GM19372 (cell line): ENCODE results near the gene COL18A1.

ENCODE experiments used
- ATAC-seq: cut with Tn5 transposase; IDR thresholded peaks from one replicate; pipeline ENCODE4 v1.9.1; 2021; ENCODE audit warnings: mild to moderate bottlenecking, low read depth, moderate library complexity; ENCODE audit not compliant: unreplicated experiment

COL18A1 gene

DNA sequence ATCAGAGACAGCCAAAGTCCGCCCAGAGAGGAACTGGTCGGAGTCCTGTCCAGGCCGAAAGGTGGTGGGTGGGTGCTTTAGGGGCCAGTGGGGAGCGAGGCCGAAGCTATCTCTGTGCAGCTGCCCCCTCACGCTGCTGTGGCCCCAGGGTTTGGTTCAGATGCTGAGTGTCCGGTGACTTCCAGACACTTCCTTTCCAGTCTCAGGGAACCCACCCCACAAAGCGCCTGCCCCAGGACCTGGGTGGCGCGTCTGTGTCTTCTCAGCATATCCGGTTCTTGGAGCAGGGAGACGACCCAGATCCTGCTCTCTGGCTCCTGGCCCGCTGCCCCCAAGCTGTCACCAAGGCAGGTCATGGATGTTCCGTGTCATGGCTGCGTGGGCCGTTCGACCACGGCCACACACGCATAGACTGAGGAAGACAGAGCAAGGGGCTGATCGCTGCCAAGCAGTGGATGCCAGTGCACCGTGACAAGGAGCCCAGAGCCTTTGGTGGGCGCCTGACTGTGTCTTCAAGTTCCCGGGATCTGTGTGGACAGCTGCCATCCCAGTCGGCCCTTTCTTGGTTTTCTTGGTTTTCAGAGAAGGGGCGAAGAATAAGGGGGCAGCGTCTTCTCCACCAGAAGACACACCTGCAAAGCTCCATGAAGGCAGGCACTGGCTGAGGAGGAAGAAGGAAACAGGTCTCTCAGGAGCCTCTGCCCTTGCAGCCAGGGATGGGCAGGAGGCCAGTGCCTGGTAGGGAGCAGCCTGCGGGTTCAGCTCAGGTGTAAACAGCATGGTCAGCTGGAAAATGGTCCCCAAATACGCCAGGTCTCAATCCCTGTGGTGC lies 22.9 kb upstream of the COL18A1 start:
- ATAC-seq, result no peak

DNA sequence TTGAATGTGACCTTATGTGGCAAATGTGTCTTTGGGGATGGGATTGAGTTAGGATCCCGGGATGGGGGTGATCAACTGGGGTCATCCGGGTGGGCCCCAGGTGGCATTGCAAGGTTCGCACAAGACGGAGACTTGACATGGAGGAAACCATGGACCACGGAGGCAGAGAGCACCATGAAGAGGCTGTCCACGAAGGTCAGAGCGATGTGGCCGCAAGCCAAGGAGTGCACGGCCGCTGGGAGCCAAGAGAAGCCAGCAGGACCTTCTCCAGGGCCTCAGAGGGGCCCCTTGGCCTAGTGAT lies 22.3 kb upstream of the COL18A1 start:
- no peak for ATAC-seq

DNA sequence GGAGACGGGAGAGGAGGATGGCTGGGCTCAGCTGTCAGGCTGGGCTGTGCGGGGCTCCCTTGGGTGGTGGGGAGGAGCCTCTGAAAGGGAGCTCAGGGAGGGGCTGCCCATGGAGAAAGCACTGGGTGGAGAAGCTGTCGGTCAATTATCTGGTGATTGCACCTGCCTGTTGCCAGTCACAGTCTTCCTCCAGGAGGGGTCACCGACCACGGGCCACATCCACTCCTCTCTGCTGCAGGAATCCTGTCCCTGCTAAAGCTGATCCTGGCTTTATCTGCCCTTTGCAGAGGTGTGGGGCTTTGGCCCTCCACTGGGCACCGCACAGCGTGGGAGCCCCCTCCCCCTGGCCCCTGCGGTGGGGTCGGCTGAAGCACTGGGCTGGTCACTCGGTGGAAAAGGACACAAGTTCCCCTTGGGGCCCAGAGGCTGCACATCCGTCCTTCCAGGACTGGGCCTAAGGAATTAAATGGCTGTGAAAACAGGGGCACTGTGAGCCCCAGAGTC lies 21.8 kb upstream of the COL18A1 start:
- no peak for ATAC-seq

DNA sequence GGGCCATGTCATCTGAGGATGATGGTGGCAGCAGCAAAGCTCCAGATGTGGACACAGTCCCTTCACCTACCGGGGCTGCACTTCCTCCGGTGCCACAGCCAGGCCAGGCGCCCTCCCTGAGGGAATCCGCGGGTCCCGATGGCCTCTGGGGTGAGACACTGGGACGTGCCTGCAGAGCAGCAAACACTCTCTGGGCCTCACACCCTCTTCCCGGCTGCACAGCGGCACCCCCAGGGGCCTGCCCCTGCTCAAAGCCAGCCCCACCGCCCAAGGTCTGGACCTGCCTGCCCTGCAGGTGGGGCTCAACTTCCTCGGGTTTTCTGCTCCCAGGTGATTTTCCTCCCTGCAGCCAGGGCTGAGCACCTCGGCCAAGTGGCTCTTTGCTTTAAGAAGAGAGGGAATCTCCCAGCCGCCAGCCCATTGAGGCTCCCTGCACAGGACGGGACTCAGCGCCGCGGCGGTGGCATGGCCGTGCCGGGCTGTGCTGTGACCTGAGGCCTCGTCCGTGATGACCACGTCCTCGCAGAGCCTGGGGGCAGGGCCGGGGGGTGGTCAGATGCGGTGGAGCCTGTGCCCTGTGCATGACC lies 21.3 kb upstream of the COL18A1 start:
- no peak for ATAC-seq

DNA sequence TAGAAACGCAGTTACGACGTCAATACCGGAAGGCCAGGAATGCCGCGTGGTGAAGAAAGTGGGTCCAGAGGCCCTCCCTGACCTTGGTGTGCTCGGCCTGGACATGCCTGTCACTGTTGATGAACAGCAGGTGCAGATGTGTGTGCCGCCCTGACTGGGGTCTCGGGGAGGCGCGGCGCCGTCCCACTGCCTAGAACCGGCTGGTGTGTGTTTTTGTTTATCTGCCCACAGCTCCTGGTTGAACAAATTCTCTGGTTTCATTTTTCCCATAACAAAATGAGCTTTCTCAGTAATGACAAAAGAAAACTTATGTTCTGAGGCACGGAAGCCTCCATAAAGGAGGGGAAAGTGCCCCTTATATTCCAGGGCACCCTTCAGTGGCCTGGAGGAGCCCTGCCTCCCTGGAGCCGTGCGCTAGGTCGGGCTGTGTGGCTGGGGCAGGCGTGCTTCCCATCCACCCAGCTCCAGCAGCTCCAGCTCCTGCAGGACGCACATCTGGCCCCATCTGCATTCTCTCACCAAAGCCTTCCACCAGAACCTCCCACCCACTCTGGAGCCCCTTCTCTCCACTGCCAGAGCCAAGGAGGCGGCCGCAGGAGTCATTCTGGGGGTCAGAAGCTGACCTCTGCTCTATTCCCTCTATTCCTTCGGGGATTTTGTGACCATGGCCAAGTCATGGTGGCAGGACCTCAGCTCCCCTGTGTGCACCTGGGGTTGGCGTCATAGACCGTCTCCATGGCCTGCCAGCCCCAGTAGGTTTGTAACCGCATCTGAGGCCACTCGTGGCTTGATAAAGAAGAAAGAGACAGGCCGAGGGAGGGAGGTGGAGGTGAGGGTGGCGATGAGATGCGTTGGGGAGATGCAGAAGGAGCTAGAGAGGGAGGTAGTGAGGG lies 20.1 kb upstream of the COL18A1 start:
- ATAC-seq, result no peak

DNA sequence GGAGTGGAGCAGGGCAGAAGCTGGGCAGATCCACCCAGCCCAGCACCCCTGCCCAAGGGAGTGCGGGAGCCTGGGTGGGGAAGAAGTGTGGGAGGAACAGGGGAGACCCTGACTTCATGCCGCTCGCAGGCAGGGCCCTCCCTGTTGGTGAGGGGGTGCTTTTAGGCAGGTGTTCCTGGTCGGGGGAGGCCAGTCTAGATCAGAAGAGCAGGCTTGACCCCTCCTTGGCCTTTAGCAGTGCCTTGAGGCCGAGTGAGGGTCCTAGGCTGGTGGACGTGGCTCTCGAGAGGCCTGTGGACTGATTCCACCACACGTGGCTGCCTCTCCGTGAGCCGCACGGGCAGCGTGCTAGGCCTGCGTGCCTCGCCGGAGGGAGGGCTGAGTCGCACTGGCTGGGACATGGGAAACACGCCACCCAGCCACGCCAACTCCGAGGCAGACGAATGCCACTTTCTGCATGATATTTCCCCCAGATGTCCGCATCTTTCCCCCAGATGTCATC lies 19.4 kb upstream of the COL18A1 start:
- no peak for ATAC-seq

DNA sequence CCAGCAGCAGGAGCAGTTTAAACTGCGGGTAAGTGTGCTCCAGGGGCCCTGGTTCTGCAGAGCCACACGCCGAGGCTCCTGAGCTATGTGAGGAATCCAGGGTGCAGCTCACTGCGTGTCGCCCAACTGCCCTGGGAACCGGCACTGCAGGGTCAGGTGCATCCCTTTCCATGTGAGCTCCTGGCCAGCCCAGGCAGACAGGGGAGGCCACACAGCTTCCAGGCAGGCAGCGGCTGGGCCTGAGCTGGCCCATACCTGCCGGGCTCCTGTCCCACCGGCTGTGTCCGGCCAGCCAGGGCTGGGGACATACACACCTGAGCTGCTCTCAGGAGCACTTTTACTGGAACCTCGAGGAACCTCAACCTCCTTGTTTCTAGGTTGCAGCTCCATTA lies 18.6 kb upstream of the COL18A1 start:
- no peak for ATAC-seq

DNA sequence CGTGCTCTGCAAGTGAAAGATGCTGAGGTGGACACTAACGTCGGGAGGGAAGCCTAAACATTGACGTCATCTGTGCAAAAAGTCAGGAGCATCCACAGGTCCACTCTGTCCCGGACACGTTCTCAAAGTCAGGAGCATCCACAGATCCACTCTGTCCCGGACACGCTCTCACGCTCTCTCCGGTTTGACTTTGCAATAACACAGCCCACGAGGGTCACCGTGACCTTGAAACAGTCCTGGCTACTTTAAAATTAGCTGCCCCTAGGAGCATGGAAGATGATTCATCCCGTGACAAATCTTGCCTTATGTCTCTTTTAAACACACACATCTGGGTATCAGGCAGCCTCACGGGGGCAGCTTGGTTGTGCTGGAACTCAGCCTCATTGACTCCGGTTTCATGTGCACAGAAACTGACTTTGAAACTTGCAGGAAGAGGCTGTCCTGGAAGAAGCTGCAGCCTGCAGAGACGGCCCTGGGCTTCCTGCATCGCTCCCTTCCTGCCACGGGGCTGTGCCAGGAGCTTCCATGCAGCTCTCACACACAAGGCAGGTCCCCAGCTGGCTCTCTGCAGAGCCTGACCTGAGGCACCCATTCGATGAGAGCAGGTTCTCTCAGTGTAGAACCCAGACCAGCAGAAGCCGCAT lies 18.1 kb upstream of the COL18A1 start:
- no peak for ATAC-seq

DNA sequence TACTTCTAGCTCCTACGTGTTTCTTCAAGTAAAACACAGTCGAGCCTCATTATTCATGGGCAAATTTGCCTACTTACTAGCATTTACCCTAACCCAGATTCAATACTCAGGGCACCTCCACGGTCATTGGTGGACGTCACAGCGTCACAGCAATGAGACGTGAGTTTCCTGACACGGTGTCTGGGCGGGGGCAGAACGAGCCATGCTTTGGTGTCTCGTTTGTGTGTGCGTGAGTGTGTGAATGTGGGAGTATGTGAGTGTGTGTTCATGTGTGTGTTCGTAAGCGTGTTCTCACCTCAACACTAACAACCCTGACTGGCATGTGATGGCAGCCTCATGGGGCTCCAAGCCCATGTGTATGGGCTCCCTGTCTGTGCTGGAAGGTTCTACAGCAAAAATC lies 17.5 kb upstream of the COL18A1 start:
- no peak for ATAC-seq

DNA sequence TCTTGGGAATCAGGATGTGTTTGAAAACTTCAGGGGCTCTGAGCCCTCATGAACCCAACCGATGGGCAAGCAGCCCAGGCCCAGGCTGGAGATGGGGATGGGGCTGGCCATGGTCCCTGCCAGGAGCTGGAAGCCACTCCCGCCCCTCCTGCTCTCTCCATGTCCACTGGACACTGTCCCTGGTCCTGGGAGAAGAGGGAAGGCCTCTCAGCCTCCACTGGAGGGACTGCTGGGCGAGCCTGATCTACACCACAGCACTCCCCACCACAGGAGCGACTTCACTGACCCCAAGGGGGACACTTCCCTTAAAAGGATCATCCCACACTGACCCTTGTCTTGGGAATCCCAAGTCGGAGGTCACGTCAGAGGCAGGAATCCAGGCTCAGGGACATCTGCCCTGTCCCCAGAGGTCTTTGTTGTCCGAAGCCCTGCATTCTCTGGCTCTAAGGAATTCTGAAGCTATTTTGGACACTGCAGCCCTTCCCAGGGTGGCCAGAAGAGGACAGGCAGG lies 16.9 kb upstream of the COL18A1 start:
- no peak for ATAC-seq

DNA sequence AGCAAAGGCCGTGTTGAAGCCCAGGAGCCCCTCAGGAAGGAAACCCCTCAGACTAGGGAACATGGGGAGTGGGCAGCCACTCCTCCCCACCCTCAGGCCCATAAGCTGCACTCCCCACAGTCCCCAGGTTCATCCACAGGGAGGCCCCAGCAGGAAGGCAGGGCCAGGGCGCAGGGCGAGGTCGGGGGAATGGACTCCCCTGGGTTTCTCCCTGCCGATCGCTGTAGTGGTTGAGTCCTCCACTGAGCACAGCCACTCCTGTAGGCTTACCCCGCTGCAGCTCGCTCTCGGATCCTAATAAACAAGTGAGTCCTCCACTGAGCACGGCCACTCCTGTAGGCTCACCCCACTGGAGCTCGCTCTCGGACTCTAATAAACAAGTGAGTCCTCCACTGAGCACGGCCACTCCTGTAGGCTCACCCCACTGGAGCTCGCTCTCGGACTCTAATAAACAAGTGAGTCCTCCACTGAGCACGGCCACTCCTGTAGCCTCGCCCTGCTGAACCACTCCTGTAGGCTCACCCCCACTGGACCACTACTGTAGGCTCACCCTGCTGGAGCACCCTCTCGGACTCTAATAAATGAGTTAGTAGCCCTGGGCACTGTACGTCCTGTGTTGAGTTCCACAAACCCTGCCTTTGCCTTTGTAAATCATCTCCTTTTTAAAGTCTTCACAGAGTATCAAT lies 16.2 kb upstream of the COL18A1 start:
- ATAC-seq, result no peak

DNA sequence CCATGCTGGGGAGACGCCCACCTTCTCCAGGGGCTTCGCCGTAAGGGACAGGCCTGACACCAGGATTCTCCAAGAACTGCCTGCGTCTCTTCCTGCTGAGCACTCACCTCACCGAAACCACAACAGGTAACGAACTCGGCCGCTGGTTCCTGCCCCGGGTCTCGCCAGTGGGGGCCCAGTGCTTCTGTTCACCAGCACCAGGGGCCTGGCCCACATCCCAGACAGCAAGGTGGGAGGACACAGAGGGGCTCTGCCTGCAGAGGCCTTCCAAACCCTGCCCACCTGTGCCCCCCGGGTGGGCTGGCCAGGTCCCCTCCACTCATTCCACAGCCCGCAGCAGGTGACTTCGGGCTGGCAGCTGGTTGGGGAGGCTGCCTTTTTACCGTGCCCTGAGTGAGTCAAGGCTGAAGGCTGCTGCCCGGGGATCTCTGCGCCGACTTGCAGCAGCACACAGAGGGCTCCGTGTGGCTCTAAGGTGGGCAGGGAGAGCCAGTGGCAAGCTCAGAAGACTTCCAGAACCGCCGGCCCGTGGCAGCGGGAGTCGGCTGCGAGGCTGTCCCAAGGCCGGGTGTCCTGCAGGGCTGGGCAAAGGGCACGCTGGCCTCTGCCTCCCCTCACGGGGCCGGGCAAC lies 14.7 kb upstream of the COL18A1 start:
- ATAC-seq, result no peak

DNA sequence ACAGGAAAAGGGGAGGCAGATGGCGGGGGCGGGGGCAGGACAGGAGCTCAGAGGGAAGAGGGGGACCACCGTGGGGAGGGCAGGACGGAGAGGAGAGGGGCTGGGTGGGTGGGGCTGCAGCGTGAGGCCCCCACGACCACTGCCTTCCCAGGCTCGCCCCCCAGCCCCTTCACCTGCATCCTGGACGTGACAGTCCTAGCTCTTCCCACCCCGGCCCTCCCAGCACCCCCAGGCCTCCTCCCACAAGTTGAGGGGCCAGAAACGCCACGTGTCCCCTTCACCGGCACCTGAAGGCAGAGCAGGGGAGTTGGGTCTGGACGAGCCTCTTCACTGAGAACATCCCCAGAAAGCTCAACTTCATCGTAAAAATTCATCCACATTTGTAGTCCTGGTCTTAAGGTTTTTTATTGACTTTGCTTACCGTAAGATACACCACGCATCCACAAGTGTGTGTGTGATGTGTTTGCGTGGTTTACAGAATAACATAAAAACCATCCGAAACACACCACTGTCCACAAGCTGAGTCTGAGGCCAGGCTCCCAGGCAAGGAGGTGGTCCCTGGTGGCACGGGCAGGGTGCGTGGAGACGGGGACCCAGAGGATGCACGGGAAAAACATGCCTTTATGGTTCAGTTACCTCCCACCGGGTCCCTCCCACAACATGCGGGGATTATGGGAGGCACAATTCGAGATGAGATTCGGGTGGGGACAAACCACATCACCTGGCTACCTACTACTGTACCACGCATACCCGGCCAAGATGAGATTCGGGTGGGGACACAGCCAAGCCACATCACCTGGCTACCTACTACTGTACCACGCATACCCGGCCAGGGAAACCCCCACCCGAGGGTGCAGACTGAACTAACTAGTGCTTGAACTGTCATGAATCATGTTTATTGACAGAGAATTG lies 13.9 kb upstream of the COL18A1 start:
- ATAC-seq, result no peak

DNA sequence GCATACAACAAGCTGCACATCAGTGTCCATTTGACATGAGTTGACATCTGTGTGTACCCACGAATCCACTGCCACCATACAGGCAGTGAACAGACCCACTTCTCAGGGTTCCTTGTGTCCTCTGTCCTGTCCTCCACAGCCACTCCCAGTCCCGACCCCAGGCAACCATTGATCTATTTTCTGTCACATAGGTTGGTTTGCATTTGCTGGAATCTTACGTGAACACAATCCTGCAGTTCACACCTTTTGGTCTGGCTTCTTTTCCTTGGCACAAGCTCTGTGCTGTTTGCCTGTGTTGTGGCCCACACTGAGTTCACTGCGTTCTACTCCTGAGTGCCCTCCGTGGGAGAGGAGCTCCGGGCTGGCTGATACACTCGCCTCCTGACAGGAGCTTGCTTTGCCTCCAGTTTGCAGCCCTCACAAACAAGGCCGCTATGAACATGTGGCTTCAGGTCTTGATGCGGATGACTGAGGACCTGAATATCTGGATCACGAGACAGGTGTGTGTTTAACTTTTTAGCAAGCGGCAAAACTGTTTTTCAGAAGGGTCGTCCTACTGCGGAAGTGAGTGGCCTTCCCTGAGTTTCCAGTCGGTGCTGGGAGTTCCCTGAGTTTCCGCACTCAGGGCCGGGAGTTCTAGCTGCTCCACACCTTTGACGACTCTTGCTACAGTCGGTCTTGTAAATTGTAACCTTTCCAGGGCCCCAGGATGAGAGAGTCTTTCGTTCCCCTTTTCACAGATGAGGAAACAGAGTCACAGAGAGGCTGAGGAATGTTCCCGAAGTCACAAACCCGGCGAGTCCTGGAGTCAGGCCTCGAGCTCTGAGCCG lies 13.0 kb upstream of the COL18A1 start:
- no peak for ATAC-seq

DNA sequence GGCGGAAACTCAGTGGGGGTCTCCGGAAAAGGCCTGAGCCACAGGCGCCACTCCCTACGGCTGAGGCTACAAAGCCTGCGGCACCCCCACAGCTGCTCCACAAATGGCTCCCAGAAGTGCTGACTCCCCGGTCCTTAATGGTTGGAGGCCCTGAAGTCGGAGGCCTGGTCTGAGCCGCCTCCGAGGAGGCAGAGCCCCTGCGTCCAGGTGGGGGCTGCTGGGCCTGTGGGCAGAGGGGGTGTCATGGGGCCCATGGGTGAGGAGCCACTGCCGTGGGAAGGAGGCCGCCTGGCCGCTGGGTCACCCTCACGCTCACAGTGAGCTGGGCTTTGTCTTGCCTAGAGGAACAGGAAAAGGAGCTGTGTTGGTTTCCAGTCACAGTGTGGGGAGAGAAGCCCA lies 12.4 kb upstream of the COL18A1 start:
- ATAC-seq, result no peak

DNA sequence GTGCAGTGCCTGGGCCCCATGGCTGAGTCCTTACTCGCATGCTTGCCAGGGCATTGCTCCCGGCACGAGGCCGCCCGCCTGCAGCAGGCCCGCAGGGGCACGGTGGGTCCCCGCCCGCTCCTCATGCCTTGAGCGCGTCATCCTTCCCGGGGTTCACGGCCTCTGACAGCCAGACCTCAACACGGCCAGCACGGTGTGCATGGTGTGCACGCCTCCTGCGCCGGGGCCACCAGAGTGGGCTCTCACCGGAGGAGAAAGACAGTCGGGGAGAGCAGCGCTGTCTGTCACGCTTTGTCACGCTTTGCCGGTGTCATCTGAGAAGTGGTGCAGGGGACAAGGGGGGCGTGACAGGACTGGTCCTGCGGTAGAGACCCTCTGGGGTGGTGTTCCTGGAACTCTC lies 11.9 kb upstream of the COL18A1 start:
- ATAC-seq, result no peak

DNA sequence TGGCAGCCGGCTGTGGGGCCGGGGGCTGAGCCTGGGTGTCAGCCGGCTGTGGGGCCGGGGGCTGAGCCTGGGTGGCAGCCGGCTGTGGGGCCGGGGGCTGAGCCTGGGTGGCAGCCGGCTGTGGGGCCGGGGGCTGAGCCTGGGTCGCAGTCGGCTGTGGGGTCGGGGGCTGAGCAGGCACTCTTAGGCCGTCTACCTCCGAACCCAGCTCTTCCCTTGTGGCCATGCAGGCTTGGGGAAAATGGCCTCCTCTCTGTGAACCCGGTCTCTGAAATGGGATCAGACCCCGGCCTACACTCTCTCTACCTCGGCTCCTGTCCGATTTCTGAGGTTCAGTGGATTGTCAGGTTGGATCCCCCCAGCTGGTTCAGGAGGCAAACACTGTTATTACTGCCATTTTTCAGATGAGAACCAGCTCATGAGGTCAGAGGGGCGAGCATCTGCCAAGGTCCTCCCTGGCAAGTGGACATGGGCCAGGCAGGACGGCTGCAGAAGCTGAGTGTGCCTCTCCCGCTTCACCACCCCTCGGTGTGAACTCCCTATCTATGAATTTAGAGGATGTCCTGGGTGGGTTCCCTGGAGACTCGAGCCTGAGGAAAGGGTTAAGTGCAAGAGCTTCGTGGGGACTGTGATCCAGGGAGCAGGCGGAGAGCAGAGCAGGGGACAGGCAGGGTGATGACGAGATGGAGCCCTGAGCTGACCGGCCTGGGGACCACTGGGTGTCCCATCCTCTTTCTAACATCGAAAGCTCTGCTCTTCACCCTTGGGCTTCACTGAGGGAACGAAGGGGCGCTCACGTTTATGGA lies 10.9 kb upstream of the COL18A1 start:
- ATAC-seq, result no peak
